ENCODE measurements around the gene NEB.
"Not testable (repeated sequence)": the region's sequence is repeated elsewhere in the genome, so short reads cannot be mapped to it uniquely, and the experiment has no call there.

NEB gene

GRCh38 chr2:151757861-151758260 lies 23.6 kb upstream of the NEB start:
- no peaks in the 10 kb centered on the region for H3K27me3 Mint-ChIP-seq (ENCODE audit: low read depth)
- H3K9me3 Mint-ChIP-seq = no peaks in the 10 kb centered on the region
- peaks cover 35% of the 10 kb centered on the region for H3K4me1 Mint-ChIP-seq
- H3K27ac Mint-ChIP-seq = peak overlapping the region in 2 of 3 experiments; percentile 4 to 16
- TF ChIP-seq, protein P1, sequence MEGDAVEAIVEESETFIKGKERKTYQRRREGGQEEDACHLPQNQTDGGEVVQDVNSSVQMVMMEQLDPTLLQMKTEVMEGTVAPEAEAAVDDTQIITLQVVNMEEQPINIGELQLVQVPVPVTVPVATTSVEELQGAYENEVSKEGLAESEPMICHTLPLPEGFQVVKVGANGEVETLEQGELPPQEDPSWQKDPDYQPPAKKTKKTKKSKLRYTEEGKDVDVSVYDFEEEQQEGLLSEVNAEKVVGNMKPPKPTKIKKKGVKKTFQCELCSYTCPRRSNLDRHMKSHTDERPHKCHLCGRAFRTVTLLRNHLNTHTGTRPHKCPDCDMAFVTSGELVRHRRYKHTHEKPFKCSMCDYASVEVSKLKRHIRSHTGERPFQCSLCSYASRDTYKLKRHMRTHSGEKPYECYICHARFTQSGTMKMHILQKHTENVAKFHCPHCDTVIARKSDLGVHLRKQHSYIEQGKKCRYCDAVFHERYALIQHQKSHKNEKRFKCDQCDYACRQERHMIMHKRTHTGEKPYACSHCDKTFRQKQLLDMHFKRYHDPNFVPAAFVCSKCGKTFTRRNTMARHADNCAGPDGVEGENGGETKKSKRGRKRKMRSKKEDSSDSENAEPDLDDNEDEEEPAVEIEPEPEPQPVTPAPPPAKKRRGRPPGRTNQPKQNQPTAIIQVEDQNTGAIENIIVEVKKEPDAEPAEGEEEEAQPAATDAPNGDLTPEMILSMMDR (IDR thresholded peaks at IDR 0.05; ENCODE audit: unreplicated experiment in 3 of 3) = no peak
- no peak overlapping the region for H3K4me3 Mint-ChIP-seq
- no peaks in the 10 kb centered on the region for H3K36me3 Mint-ChIP-seq (ENCODE audit: low read depth)

- Mint-ChIP-seq H3K4me3 (no peak overlapping the region), H3K4me1 (peaks cover 31% of the 10 kb centered on the region), H3K9me3 (no peaks in the 10 kb centered on the region), H3K27ac (no peak overlapping the region), H3K36me3 (ENCODE audit: low read depth) (no peaks in the 10 kb centered on the region), H3K27me3 (ENCODE audit: low read depth) (no peaks in the 10 kb centered on the region)
- TF ChIP-seq, protein P1 (IDR thresholded peaks at IDR 0.05; ENCODE audit: unreplicated experiment in 3 of 3) = no peak
Observed at GRCh38 chr2:151756820-151757219, 22.5 kb upstream of the NEB start.

DNA sequence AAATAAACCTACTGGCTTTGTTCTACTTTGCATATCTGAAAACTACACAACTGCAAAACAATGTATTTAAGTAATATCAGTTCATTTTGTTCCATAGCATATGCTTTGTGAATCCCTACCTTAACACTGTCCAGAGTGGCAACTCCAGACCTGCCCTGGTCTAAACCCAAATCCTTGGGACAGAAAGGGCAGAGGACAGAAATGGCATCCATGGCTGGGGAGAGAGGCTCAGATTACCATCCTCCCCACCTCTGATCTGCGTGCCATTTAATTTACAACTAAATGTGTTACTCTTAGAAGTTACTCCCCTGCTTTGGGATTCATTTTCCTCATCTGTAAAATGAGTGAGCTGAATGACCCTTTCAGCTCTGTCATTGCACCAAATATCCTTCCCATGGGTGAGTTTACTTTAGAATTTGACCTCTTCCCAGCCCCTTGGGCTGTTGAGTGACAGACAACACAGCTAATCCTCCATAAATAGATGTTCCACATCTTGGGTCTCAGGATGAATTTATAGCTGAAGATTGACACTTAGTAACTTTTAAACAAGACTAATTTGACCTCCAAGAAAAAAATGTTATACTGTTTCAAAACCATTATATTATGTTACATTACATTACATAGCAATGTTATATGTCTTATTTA lies 20.1 kb upstream of the NEB start:
- TF ChIP-seq, protein P1 (IDR thresholded peaks at IDR 0.05; ENCODE audit: unreplicated experiment in 3 of 3) = no peak
- Mint-ChIP-seq H3K36me3 (ENCODE audit: low read depth) (no peaks in the 10 kb centered on the region), H3K9me3 (peaks cover 9% of the 10 kb centered on the region), H3K27me3 (ENCODE audit: low read depth) (no peaks in the 10 kb centered on the region), H3K27ac (no peak overlapping the region), H3K4me3 (no peak overlapping the region), H3K4me1 (peaks cover 20% of the 10 kb centered on the region)

- no peaks in the 10 kb centered on the region for H3K36me3 Mint-ChIP-seq (ENCODE audit: low read depth)
- H3K27me3 Mint-ChIP-seq (ENCODE audit: low read depth) = no peaks in the 10 kb centered on the region
- peaks cover 16% of the 10 kb centered on the region for H3K4me1 Mint-ChIP-seq
- peaks cover 10% of the 10 kb centered on the region for H3K9me3 Mint-ChIP-seq
- no peak overlapping the region for H3K27ac Mint-ChIP-seq
- H3K4me3 Mint-ChIP-seq = no peak overlapping the region
- TF ChIP-seq, protein P1 (IDR thresholded peaks at IDR 0.05; ENCODE audit: unreplicated experiment in 3 of 3) = no peak
Observed at GRCh38 chr2:151753540-151753939, 19.3 kb upstream of the NEB start.

- H3K4me3 Mint-ChIP-seq; H3K27ac Mint-ChIP-seq; H3K27me3 Mint-ChIP-seq (ENCODE audit: low read depth); H3K4me1 Mint-ChIP-seq: not testable (repeated sequence)
- Mint-ChIP-seq H3K36me3 (ENCODE audit: low read depth) (peaks cover 14% of the 10 kb centered on the region), H3K9me3 (peaks cover 20% of the 10 kb centered on the region)
Observed at GRCh38 chr2:151745261-151745660, 11.0 kb upstream of the NEB start.

DNA sequence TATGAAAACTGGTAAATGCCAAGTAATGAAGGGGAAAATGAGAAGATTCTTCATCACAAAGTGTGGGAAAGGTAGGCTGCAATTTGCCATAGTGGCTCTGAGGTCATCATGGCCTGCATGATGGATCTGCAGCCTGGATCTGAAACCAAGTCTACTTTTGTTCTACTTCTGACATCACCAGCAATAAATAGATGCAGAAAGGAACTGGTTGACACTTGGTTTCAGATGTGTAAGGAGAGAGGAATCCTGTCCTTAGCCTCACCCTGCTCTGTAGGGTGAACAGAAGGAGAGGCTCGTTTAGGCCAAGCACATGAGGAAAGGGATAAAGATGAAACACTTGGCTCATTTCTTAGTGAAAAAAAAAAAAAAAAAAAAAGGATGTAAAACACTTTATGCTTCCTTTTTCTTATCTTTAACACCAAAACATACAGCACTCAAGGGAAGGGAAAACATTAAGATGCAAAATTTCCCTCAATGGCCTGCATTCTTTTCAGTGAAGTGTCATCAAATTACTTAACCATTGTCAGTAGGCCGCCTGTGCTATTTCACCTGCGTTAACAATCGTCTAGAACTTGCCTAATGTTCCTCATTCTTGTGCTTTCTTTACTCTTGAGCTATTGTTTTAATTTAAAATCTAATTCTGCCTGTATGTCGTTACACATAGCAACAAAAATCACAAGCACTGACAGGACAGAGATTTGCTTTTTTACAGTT lies 3.9 kb downstream of the NEB start:
- TF ChIP-seq, protein P1 (IDR thresholded peaks at IDR 0.05; ENCODE audit: unreplicated experiment in 3 of 3) = no peak
- Mint-ChIP-seq H3K27me3 (ENCODE audit: low read depth) (no peaks in the 10 kb centered on the region), H3K36me3 (ENCODE audit: low read depth) (no peaks in the 10 kb centered on the region), H3K9me3 (no peaks in the 10 kb centered on the region), H3K4me3 (peak overlapping the region in 2 of 3 experiments; percentile 14 to 78), H3K27ac (peak overlapping the region in 1 of 3 experiments; percentile 43), H3K4me1 (peaks cover 45% of the 10 kb centered on the region)

All from nephron (organoid).